Raji (cell line): ENCODE data around the gene FAM124A.

Source experiments
- POLR2A ChIP-seq: IDR thresholded peaks from 2 replicates; pipeline ENCODE4 v1.6.1; 2011; ENCODE audit warnings: low read depth, low read length, control low read depth; ENCODE audit not compliant: insufficient read depth

Gene FAM124A

GRCh38 chr13:51325837-51326236 is 103.6 kb downstream of the FAM124A start:
- no peak for TF ChIP-seq POLR2A

- TF ChIP-seq POLR2A = no peak
These were observed 104.6 kb downstream of the FAM124A start for GRCh38 chr13:51326777-51327176.

GRCh38 chr13:51327961-51328360 is 105.8 kb downstream of the FAM124A start:
- no peak for TF ChIP-seq POLR2A

- no peak for TF ChIP-seq POLR2A
These were observed 106.3 kb downstream of the FAM124A start for GRCh38 chr13:51328488-51328887.

- no peak for TF ChIP-seq POLR2A
These were observed 107.4 kb downstream of the FAM124A start for GRCh38 chr13:51329606-51330005.

GRCh38 chr13:51330791-51331190 is 108.6 kb downstream of the FAM124A start:
- no peak for TF ChIP-seq POLR2A

- TF ChIP-seq POLR2A = no peak
These were observed 109.2 kb downstream of the FAM124A start for GRCh38 chr13:51331354-51331861.

- TF ChIP-seq POLR2A = no peak
These were observed 110.6 kb downstream of the FAM124A start for GRCh38 chr13:51332566-51333361.

- TF ChIP-seq POLR2A = no peak
These were observed 111.2 kb downstream of the FAM124A start for GRCh38 chr13:51333421-51333820.

- no peak for TF ChIP-seq POLR2A
These were observed 111.6 kb downstream of the FAM124A start for GRCh38 chr13:51333826-51334225.
